PC-9 (cell line): ENCODE measurements around the gene NFAM1.

Experiments
- CTCF ChIP-seq: fragments of 200-600 bp; sonication (generic); conservative IDR thresholded peaks from 2 replicates; pipeline ENCODE4 v1.6.1; 2017; ENCODE audit warnings: mixed run types, antibody characterized with exemption, mild to moderate bottlenecking, moderate library complexity
- EZH2 ChIP-seq: fragments of 200-600 bp; sonication (generic); IDR thresholded peaks from 2 replicates; pipeline ENCODE4 v1.8.0; 2017; ENCODE audit warnings: antibody characterized with exemption, low read depth

- TF ChIP-seq CTCF = no peak
- TF ChIP-seq EZH2 = no peak
Measured at GRCh38 chr22:42335839-42336378, 96.3 kb downstream of the NFAM1 start.
